CD4-positive, CD25-positive, alpha-beta regulatory T cell (primary cell): ENCODE measurements around the gene NKAIN4. TPM values are rescaled to one million over a fixed set of nuclear protein-coding genes. Genes with fewer than 3 reads are reported as not detected.
A peak's percentile ranks its signal among the peaks of the same experiment; 100 is the strongest.

Experiments
- ATAC-seq, 2 donors: fragments of 150-1000 bp; cut with Tn5 transposase; one replicate each; pipeline ENCODE4 v1.10.0; 2021; ENCODE audit warnings: low read depth in 2 of 2, moderate number of reproducible peaks in 2 of 2, moderate library complexity in 1 of 2
- DNase-seq, 3 donors: peaks; one replicate each; pipeline versions ENCODE4 v3.0.0 to v3.0.0-alpha.2; 2012 to 2022; ENCODE audit warnings: mixed read lengths in 1 of 3
- H3K27ac ChIP-seq: one replicate; pipeline ENCODE4 v1.7.0; 2013; ENCODE audit warnings: mild to moderate bottlenecking, low read length; ENCODE audit not compliant: insufficient read depth, poor library complexity, severe bottlenecking
- H3K27me3 ChIP-seq: one replicate; pipeline ENCODE4 v1.7.0; 2013; ENCODE audit warnings: low read length; ENCODE audit not compliant: control insufficient read depth, insufficient read depth
- H3K36me3 ChIP-seq: one replicate; pipeline ENCODE4 v1.7.0; 2013; ENCODE audit warnings: mild to moderate bottlenecking, low read length, moderate library complexity; ENCODE audit not compliant: control insufficient read depth, insufficient read depth
- H3K4me1 ChIP-seq: 2 replicates; pipeline ENCODE4 v1.7.0; 2013; ENCODE audit warnings: mild to moderate bottlenecking, low read length; ENCODE audit not compliant: insufficient read depth, control insufficient read depth, poor library complexity, severe bottlenecking
- H3K4me3 ChIP-seq: one replicate; pipeline ENCODE4 v1.7.0; 2013; ENCODE audit warnings: low read depth, mild to moderate bottlenecking, low read length, moderate library complexity
- H3K9me3 ChIP-seq, 2 experiments: 1 replicate in 1 of 2; 2 replicates in 1 of 2; pipeline ENCODE4 v1.7.0; 2013; ENCODE audit warnings: low read length in 2 of 2, mild to moderate bottlenecking in 1 of 2, moderate library complexity in 1 of 2; ENCODE audit not compliant: control insufficient read depth in 2 of 2
- H3K27ac Mint-ChIP-seq, 3 donors: one replicate each; pipeline ENCODE4 v1.8.0; 2020 to 2022; ENCODE audit warnings: mild to moderate bottlenecking in 3 of 3, mixed read lengths in 3 of 3, moderate library complexity in 2 of 3
- H3K27me3 Mint-ChIP-seq: one replicate; pipeline ENCODE4 v1.8.0; 2022; ENCODE audit warnings: mild to moderate bottlenecking, mixed read lengths
- H3K36me3 Mint-ChIP-seq: one replicate; pipeline ENCODE4 v1.8.0; 2020; ENCODE audit warnings: mixed read lengths
- H3K4me1 Mint-ChIP-seq, 4 donors: one replicate each; pipeline ENCODE4 v1.8.0; 2020 to 2022; ENCODE audit warnings: mixed read lengths in 4 of 4, mild to moderate bottlenecking in 1 of 4
- H3K4me3 Mint-ChIP-seq, 4 donors: one replicate each; pipeline ENCODE4 v1.8.0; 2020 to 2022; ENCODE audit warnings: mild to moderate bottlenecking in 4 of 4, mixed read lengths in 4 of 4, moderate library complexity in 3 of 4
- H3K9me3 Mint-ChIP-seq, 7 donors: one replicate each; pipeline ENCODE4 v1.8.0; 2020 to 2022; ENCODE audit warnings: mixed read lengths in 7 of 7, mild to moderate bottlenecking in 3 of 7, moderate library complexity in 2 of 7
- polyA plus RNA-seq, 4 donors: library from polyadenylated mRNA; unstranded; fragments of 300-500 nt; fragmentation: Illumina TruSeq; gene quantifications; one replicate each; pipeline ENCODE4 v1.2.3, GENCODE V29; 2021
- total RNA-seq: library from RNA; stranded (reverse); gene quantifications from one replicate; pipeline ENCODE4 v1.2.3, GENCODE V29; 2022

Gene NKAIN4
- not detected for total RNA-seq
- not detected for polyA plus RNA-seq

DNA sequence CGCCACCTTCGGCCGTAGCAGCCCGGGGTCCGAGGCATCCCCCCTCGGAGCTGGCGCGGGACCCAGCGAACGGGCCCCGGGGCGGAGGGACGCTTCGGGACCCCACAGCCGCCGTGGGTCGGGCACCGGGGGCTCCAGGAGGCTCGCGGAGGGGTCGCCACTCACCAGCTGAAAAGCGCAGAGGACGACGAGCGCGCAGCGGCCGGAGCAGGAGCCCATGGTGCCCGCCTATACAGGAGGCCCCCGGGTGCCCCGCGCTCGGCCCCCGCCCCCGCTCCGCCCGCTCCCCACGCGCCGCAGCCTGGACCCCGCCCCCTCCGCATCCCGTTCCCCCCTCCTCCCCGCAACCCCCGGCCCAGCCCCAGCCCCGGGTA is at the start of gene NKAIN4:
Gene NKAIN4 (minus strand): TSS at position 232 of the 374 bp plus-strand sequence. CDS start 13 bp downstream, at position 219.
- no peaks in the 10 kb centered on the region for H3K9me3 ChIP-seq
- Mint-ChIP-seq H3K4me3 (peak within 1 kb of the TSS in 1 of 4 donors; percentile 16), H3K27ac (no peak within 1 kb of the TSS)

DNA sequence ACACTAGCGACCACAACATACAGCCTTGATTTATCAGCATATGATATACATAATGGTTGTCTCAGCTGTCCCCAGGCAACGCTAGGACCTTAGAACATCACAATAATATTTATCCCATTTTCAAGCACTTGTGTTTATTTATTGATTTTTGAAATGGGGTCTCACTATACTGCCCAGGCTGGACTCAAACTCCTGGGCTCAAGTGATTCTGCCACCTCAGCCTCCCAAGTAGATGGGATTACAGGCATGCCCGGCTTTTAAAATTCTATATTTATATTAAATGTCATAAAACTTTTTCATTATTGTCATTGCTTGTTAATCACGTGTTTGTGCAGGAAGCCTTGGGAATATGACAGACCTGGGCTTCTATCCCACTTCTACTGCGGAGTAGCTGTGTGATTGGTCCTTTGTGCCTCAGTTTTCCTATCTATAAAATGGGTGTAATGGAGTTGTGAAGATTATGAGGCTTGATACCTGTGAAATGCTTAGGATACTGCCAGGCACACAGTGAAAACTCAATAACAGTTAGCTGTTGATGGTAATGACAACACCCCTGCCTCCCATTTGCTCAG is 48.9 kb upstream of the NKAIN4 start:
- Mint-ChIP-seq H3K36me3 (no peaks in the 10 kb centered on the region), H3K27me3 (peaks cover 14% of the 10 kb centered on the region), H3K4me1 (no peaks in the 10 kb centered on the region), H3K27ac (no peak overlapping the region), H3K9me3 (peaks cover 0 to 15% (median 3%) of the 10 kb centered on the region in 7 donors), H3K4me3 (no peak overlapping the region)
- Histone ChIP-seq H3K9me3 (peaks cover 0 to 4% of the 10 kb centered on the region in 2 experiments), H3K27me3 (no peaks in the 10 kb centered on the region), H3K4me1 (no peaks in the 10 kb centered on the region), H3K4me3 (no peak overlapping the region), H3K27ac (no peak overlapping the region), H3K36me3 (no peaks in the 10 kb centered on the region)
- no peak for DNase-seq
- no peak for ATAC-seq

More for the DNA sequence above, at the start of gene NKAIN4:
- DNase-seq = no peak
- Histone ChIP-seq H3K27me3 (peaks cover 7% of the 10 kb centered on the region), H3K4me1 (no peaks in the 10 kb centered on the region), H3K36me3 (no peaks in the 10 kb centered on the region), H3K4me3 (no peak within 1 kb of the TSS), H3K27ac (no peak within 1 kb of the TSS)
- Mint-ChIP-seq H3K4me1 (peaks cover 0 to 11% (median 3%) of the 10 kb centered on the region in 4 donors), H3K36me3 (no peaks in the 10 kb centered on the region), H3K27me3 (peaks cover 38% of the 10 kb centered on the region), H3K9me3 (no peaks in the 10 kb centered on the region)
- ATAC-seq = no peak

DNA sequence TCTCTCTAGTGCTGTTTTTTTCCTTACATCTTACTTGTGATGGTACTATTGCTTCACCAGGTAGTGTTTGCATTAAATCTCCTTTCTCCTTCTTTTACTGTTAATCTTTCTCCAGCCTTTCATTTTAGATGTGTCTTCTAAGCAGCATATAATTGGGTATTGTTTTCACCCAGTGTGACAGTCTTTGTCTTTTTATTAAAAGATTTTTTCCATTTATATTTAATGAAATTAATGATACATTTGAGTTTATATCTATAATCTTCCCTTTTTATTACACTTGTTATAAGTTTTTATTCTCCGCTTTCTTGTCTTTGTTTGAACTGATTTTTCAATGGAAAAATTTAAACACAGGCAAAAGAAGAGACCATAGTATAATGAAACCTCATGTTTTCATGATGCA is 47.4 kb upstream of the NKAIN4 start:
- no peak overlapping the region for H3K4me3 Mint-ChIP-seq
- no peak overlapping the region for H3K4me3 ChIP-seq
- no peaks in the 10 kb centered on the region for H3K27me3 ChIP-seq
- no peak overlapping the region for H3K27ac ChIP-seq
- no peak for DNase-seq
- H3K9me3 Mint-ChIP-seq = peaks cover 0 to 15% (median 3%) of the 10 kb centered on the region in 7 donors
- no peaks in the 10 kb centered on the region for H3K36me3 Mint-ChIP-seq
- peaks cover 14% of the 10 kb centered on the region for H3K27me3 Mint-ChIP-seq
- ATAC-seq = no peak
- H3K4me1 ChIP-seq = no peaks in the 10 kb centered on the region
- H3K36me3 ChIP-seq = no peaks in the 10 kb centered on the region
- peaks cover 0 to 4% of the 10 kb centered on the region in 2 experiments for H3K9me3 ChIP-seq
- H3K27ac Mint-ChIP-seq = no peak overlapping the region
- H3K4me1 Mint-ChIP-seq = no peaks in the 10 kb centered on the region

DNA sequence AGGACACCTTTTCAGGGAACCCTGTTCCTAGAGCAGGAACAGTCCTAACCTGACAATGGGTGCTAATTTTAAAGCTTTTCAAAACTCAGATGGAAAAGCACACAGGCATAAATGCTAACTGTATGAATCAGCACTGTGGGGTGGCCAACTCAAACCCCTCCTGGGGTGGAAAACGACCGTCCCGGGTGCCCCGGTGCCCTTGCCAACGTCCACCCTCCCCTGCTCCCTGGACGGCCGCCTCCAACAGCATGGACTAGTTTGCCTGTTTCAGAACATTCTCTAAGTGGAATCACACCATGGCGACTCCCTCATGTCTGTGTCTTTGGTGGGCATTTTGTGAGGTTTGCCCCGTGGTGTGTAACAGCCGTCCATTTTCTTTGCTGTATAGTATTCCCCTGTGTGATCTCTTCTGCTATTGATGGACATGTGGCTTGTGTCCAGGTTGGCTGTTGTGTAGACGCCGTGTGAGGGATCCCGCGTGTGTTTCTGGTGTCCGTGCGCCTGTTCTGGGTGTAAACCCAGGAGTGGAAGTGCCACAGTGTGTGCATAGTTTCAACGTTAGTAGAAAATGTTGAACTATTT is 44.6 kb upstream of the NKAIN4 start:
- Histone ChIP-seq H3K27ac (no peak overlapping the region), H3K4me1 (peaks cover 15% of the 10 kb centered on the region), H3K4me3 (no peak overlapping the region), H3K36me3 (no peaks in the 10 kb centered on the region), H3K9me3 (peaks cover 0 to 4% of the 10 kb centered on the region in 2 experiments), H3K27me3 (no peaks in the 10 kb centered on the region)
- DNase-seq (no peak), ATAC-seq (no peak)
- H3K4me1 Mint-ChIP-seq = peaks cover 0 to 10% (median 5%) of the 10 kb centered on the region in 4 donors
- H3K27me3 Mint-ChIP-seq = peaks cover 21% of the 10 kb centered on the region
- H3K36me3 Mint-ChIP-seq = no peaks in the 10 kb centered on the region
- peaks cover 0 to 14% (median 3%) of the 10 kb centered on the region in 7 donors for H3K9me3 Mint-ChIP-seq
- H3K27ac Mint-ChIP-seq = no peak overlapping the region
- H3K4me3 Mint-ChIP-seq = peak overlapping the region in 1 of 4 donors; percentile 59

DNA sequence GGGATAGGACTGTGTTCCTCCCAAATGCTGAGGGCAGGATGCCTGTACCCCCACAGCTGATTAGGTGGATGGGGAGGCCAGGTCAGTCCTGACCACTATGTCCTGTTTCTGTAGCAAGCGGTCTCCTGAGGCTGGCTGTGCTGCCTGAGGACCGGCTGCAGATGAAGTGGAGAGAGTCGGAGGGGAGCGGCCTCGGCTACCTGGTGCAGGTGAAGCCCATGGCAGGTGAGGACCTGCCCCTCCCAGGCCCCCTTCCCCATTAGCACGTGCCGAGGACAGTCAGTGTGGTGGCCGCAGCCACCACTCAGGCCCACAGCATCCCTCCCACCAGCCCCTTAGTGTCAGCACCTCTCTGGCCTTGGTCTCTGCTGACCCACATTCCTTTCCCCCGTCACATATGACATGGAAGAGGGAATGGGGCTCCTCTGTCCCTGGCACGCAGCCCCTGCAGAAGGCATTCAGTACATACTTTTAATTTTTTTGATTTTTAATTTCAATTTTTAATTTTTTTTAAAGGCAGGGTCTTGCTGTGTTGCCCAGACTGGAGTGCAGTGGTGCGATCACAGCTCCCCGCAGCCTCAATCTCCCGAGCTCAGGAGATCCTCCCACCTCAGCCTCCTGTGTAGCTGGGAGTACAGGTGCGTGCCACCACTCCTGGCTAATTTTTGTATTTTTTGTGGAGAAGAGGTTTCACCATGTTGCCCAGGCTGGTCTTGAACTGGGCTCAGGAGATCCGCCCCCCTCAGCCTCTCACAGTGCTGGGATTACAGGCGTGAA is 43.7 kb upstream of the NKAIN4 start:
- Mint-ChIP-seq H3K9me3 (peaks cover 0 to 14% (median 3%) of the 10 kb centered on the region in 7 donors), H3K36me3 (no peaks in the 10 kb centered on the region), H3K27ac (no peak overlapping the region), H3K4me3 (peak overlapping the region in 1 of 4 donors; percentile 59), H3K4me1 (peaks cover 0 to 10% (median 5%) of the 10 kb centered on the region in 4 donors), H3K27me3 (peaks cover 21% of the 10 kb centered on the region)
- H3K27me3 ChIP-seq = no peaks in the 10 kb centered on the region
- ATAC-seq = no peak
- H3K9me3 ChIP-seq = peaks cover 0 to 4% of the 10 kb centered on the region in 2 experiments
- H3K4me3 ChIP-seq = no peak overlapping the region
- H3K36me3 ChIP-seq = no peaks in the 10 kb centered on the region
- no peak overlapping the region for H3K27ac ChIP-seq
- H3K4me1 ChIP-seq = peaks cover 15% of the 10 kb centered on the region
- DNase-seq = no peak

DNA sequence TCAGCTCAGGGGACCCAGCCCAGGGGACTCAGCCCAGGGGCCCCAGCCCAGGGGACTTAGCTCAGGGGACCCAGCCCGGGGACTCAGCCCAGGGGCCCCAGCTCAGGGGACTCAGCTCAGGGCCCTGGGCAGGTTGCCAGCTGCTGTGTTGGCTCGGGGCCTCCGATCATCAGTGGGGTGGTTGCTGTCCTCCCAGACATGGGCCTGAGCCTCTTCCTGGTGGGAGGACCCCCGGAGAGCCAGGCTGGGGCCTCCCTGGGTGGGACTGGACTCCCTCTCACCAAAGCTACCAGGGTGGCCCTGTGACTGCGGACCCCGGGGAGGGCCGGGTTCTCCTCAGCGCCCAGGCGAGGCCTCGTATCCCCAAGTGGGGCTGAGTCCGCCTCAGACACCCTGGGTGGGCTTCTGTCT is 43.1 kb upstream of the NKAIN4 start:
- Mint-ChIP-seq H3K4me3 (no peak overlapping the region), H3K9me3 (peaks cover 0 to 9% (median 3%) of the 10 kb centered on the region in 7 donors), H3K27ac (no peak overlapping the region), H3K36me3 (no peaks in the 10 kb centered on the region), H3K4me1 (peaks cover 0 to 10% (median 5%) of the 10 kb centered on the region in 4 donors), H3K27me3 (peaks cover 21% of the 10 kb centered on the region)
- peaks cover 15% of the 10 kb centered on the region for H3K4me1 ChIP-seq
- DNase-seq (no peak), ATAC-seq (no peak)
- no peaks in the 10 kb centered on the region for H3K27me3 ChIP-seq
- H3K27ac ChIP-seq = no peak overlapping the region
- no peaks in the 10 kb centered on the region for H3K36me3 ChIP-seq
- peaks cover 0 to 4% of the 10 kb centered on the region in 2 experiments for H3K9me3 ChIP-seq
- H3K4me3 ChIP-seq = no peak overlapping the region

DNA sequence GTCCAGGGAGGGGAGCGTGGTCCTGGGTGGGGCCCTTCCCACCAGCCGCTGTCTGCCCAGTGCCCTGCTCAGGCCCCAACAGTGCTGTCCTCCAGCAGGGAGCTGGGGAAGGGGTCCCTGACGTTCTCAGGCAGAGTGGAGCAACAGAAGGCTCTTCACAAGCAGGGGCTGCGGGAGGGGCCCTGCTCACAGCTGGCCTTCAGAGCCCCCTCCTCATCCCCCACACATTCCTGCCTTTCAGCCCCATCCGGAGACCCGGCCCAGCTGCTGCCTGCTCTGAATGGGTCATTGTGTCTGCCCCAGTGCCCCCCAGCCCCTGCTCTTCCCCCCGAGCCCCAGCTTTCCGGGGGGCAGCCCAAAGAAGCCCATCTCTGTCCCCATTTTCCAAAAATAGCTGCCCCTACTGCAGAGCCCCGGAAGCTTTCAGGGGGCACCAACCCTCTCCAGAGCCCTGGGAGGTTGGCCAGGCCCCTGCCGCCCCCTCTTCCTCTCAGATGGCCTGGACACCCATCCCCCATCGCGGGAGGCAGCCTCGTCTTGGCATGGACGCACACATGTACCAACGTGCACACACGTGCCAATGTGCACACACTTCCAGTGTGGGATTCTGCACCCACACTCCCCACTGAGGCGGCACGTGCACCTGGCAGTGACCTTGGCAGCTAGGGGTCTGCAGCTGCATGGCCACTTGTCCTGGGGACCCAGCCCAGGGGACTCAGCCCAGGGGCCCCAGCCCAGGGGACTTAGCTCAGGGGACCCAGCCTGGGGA is 42.5 kb upstream of the NKAIN4 start:
- no peak for DNase-seq
- Mint-ChIP-seq H3K27me3 (peaks cover 21% of the 10 kb centered on the region), H3K4me3 (no peak overlapping the region), H3K36me3 (no peaks in the 10 kb centered on the region), H3K27ac (no peak overlapping the region), H3K4me1 (peaks cover 0 to 10% (median 5%) of the 10 kb centered on the region in 4 donors), H3K9me3 (peaks cover 0 to 6% (median 3%) of the 10 kb centered on the region in 7 donors)
- H3K4me3 ChIP-seq = no peak overlapping the region
- H3K4me1 ChIP-seq = peaks cover 15% of the 10 kb centered on the region
- no peaks in the 10 kb centered on the region for H3K36me3 ChIP-seq
- H3K27me3 ChIP-seq = no peaks in the 10 kb centered on the region
- no peak overlapping the region for H3K27ac ChIP-seq
- H3K9me3 ChIP-seq = peaks cover 0 to 4% of the 10 kb centered on the region in 2 experiments
- no peak for ATAC-seq
